Kidney tubule cell (primary cell): ENCODE results near the gene HDGFL2.

Experiments
- DNase-seq: peaks from one replicate; pipeline ENCODE4 v3.0.0-alpha.2; 2018; ENCODE audit warnings: low spot score

HDGFL2 gene

GRCh38 chr19:4471403-4472173 lies 509 bp upstream of the HDGFL2 start:
- peak; percentile 100 for DNase-seq

- DNase-seq, result no peak
These were observed 1.1 kb downstream of the HDGFL2 start for GRCh38 chr19:4473011-4473762.

- no peak for DNase-seq
These were observed 1.8 kb downstream of the HDGFL2 start for GRCh38 chr19:4473763-4474513.

- peak; percentile 46 for DNase-seq
These were observed 2.5 kb downstream of the HDGFL2 start for GRCh38 chr19:4474514-4475022.

GRCh38 chr19:4477034-4477801 lies 5.1 kb downstream of the HDGFL2 start:
- peak; percentile 19 for DNase-seq

GRCh38 chr19:4482721-4483364 lies 10.7 kb downstream of the HDGFL2 start:
- no peak for DNase-seq

- no peak for DNase-seq
These were observed 11.3 kb downstream of the HDGFL2 start for GRCh38 chr19:4483385-4483784.

- no peak for DNase-seq
These were observed 15.5 kb downstream of the HDGFL2 start for GRCh38 chr19:4487572-4487971.

- DNase-seq, result no peak
These were observed 16.4 kb downstream of the HDGFL2 start for GRCh38 chr19:4488496-4488895.

GRCh38 chr19:4491446-4491845 lies 19.3 kb downstream of the HDGFL2 start:
- DNase-seq, result no peak

- DNase-seq, result no peak
These were observed 20.4 kb downstream of the HDGFL2 start for GRCh38 chr19:4492337-4493103.

- no peak for DNase-seq
These were observed 21.2 kb downstream of the HDGFL2 start for GRCh38 chr19:4493104-4493928.

- DNase-seq, result no peak
These were observed 22.0 kb downstream of the HDGFL2 start for GRCh38 chr19:4493929-4494690.

- DNase-seq, result no peak
These were observed 22.6 kb downstream of the HDGFL2 start for GRCh38 chr19:4494691-4495064.

- DNase-seq, result no peak
These were observed 23.4 kb downstream of the HDGFL2 start for GRCh38 chr19:4495471-4495870.

- no peak for DNase-seq
These were observed 24.2 kb downstream of the HDGFL2 start for GRCh38 chr19:4496304-4496703.

GRCh38 chr19:4497770-4498389 lies 25.8 kb downstream of the HDGFL2 start:
- DNase-seq, result no peak

- DNase-seq, result no peak
These were observed 26.6 kb downstream of the HDGFL2 start for GRCh38 chr19:4498694-4499093.
